BLaER1 (cell line): ENCODE data around the gene SLC7A10.
"Not testable (repeated sequence)": the region's sequence is repeated elsewhere in the genome, so short reads cannot be mapped to it uniquely, and the experiment has no call there.

Source experiments
- H3K27ac ChIP-seq: shearing (Covaris generic); formaldehyde crosslinking; 2 replicates; pipeline ENCODE4 v1.8.1; 2022
- H3K27me3 ChIP-seq: shearing (Covaris generic); formaldehyde crosslinking; 2 replicates; pipeline ENCODE4 v1.8.1; 2022
- H3K36me3 ChIP-seq: shearing (Covaris generic); formaldehyde crosslinking; 2 replicates; pipeline ENCODE4 v1.8.1; 2022
- H3K4me1 ChIP-seq: shearing (Covaris generic); formaldehyde crosslinking; 2 replicates; pipeline ENCODE4 v1.8.1; 2022
- H3K4me2 ChIP-seq: shearing (Covaris generic); formaldehyde crosslinking; 2 replicates; pipeline ENCODE4 v1.8.1; 2022
- H3K4me3 ChIP-seq: shearing (Covaris generic); formaldehyde crosslinking; 2 replicates; pipeline ENCODE4 v1.8.1; 2022
- H3K9ac ChIP-seq: shearing (Covaris generic); formaldehyde crosslinking; 2 replicates; pipeline ENCODE4 v1.8.1; 2022
- H3K9me3 ChIP-seq: shearing (Covaris generic); formaldehyde crosslinking; 2 replicates; pipeline ENCODE4 v1.8.1; 2022
- H4K20me1 ChIP-seq: shearing (Covaris generic); formaldehyde crosslinking; 2 replicates; pipeline ENCODE4 v1.8.1; 2022
- Cebpa-rat ChIP-seq: shearing (Covaris generic); IDR thresholded peaks from 2 replicates; pipeline ENCODE4 v1.8.1; 2022

SLC7A10 gene

DNA sequence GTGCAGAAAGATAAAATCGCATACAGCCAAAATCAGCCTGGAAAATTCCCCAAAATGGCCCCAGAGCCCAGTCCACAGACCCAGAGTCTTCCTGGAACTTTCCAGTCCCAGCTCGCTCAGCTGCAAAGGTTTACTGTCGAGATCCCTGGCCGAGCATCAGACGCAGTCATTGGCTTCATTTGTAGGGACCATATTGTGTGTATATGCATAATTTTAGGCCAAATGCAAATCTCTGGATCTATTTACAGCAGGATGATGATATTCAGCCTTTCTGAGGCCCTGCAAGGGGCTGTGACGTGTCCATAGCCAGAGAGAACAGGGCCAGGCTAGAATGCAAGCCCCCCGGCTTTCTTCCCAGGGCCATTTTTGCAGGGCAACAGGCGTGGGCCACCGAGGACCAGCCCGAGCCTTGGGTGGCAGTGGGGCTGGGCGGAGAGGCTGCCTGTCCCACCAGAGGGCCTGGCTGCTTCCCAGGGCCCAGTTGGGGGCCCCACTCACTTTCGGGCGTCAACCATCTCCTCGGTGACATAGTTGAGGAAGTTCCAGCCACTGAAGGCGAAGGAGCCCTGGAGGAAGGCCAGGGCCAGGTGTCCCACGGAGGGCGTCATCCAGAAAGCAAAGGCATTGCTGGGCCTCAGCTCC is 13.7 kb downstream of the SLC7A10 start:
- H3K4me3 ChIP-seq: no peak overlapping the region
- H3K36me3 ChIP-seq: peaks cover 9% of the 10 kb centered on the region
- no peaks in the 10 kb centered on the region for H3K9me3 ChIP-seq
- 0 out of 2 replicates have a peak overlapping the region, but pooled peaks have one; percentile 3 for H3K4me2 ChIP-seq
- H4K20me1 ChIP-seq: no peaks in the 10 kb centered on the region
- H3K27me3 ChIP-seq: no peaks in the 10 kb centered on the region
- peaks cover 48% of the 10 kb centered on the region for H3K4me1 ChIP-seq
- TF ChIP-seq Cebpa-rat: no peak
- H3K9ac ChIP-seq: no peak overlapping the region
- no peak overlapping the region for H3K27ac ChIP-seq

DNA sequence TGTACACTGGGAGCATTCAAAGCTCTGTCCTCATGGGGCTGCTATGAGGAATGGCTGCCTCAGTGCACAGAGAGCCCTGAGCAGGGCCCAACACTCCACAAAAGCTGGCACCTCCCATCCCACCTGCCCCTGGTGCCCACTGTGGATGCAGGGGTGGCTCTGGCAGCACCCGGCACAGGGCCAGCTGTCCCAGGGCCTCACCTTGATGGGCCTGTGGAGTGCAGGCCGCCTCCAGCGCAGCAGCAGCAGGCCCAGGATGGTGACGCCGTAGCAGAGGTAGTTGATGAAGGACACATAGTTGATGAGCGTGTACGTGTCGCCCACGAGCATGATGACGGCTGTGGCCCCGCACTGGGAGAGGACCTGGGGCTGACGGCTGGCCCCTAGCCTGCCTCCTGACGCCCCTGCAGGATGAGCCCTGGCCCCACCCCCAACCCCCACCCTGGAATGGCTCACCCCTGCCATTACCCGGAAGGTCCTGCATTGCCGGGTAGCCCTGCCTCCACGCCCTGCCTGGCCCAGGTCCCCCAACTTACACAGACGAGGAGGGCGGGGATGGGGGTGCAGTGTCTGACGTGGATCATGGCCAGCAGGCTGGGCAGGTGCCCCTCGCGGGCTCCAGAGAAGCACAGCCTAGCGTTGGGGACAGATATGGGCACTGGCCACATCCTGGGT is 15.2 kb downstream of the SLC7A10 start:
- H4K20me1 ChIP-seq: 0 out of 2 replicates have a peak, but pooled peaks cover under 1% of the 10 kb centered on the region
- H3K9ac ChIP-seq: no peak overlapping the region
- peak overlapping the region; percentile 13; the same call in 1 of the 2 replicates for H3K27ac ChIP-seq
- no peaks in the 10 kb centered on the region for H3K9me3 ChIP-seq
- H3K36me3 ChIP-seq: peaks cover 24% of the 10 kb centered on the region
- no peak overlapping the region for H3K4me2 ChIP-seq
- H3K27me3 ChIP-seq: no peaks in the 10 kb centered on the region
- peaks cover 52% of the 10 kb centered on the region for H3K4me1 ChIP-seq
- no peak for TF ChIP-seq Cebpa-rat
- no peak overlapping the region for H3K4me3 ChIP-seq

DNA sequence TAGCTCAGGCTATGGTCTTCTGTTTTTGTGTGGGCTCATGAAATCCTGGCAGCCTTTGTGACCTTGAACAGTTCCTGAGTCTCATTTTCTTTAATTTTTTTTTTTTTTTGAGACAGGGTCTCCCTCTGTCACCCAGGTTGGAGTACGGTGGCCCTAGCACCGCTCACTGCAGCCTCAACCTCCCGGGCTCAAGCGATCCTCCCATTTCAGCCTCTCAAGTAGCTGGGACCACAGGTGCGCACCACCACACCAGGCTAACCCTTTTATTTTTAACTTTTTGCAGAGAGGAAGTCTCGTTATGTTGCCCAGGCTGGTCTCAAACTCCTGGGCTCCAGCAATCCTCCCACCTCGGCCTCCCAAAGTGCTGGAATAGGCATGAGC is 15.8 kb downstream of the SLC7A10 start:
- not testable (repeated sequence) for H3K4me3 ChIP-seq, H3K9ac ChIP-seq, H4K20me1 ChIP-seq, H3K4me2 ChIP-seq, H3K9me3 ChIP-seq, H3K27me3 ChIP-seq
- H3K36me3 ChIP-seq: peaks cover 30% of the 10 kb centered on the region
- H3K4me1 ChIP-seq: peaks cover 52% of the 10 kb centered on the region
- H3K27ac ChIP-seq: peak overlapping the region; percentile 86; the same call in 1 of the 2 replicates

DNA sequence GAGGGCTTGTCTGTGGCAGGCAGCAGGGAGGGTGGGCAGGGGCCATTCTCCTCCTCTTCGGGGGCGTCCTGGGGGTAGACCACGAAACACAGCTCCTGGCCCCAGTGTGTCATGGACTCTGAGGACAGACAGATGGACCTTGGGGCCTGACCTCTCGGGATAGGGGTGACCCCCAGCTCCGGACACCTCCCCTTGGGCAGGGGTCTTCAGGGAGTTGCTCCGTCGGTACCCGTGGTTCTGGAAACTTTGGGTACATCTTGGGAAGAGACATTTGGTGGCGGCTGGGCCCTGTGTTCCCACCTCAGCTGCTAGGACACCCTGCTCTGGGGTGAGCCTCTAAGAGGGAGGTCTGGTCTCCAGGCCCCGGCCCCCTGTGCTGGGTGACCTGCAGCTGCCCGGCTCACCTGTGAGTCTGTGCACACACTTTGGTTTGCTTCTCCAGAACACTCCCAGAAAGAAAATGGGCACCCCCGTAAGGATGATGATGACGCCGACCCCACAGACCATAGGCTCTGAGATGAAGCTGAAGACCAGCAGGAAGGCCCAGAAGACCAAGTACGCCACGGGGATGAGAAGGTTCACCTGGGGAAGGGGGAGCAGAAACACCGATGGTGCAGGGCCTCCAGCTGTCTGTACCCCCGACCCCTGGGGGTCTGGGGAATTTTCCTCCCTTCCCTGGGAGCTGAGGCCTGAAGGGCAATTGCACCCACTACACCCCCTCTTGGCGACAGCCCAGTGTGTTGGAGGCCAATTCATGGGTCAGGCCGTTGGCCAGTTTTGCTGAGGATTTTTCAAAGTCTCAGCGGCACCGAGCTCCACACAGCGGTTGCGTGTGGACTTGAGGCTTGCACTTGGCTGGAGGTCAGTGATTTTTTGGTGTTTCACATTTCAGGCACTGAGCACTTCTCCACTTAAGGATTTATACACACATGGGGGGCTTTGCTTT is 16.5 kb downstream of the SLC7A10 start:
- peak overlapping the region; percentile 86 for H3K27ac ChIP-seq
- TF ChIP-seq Cebpa-rat: no peak
- H3K9ac ChIP-seq: peak overlapping the region; percentile 57
- no peaks in the 10 kb centered on the region for H3K27me3 ChIP-seq
- H3K9me3 ChIP-seq: no peaks in the 10 kb centered on the region
- H3K36me3 ChIP-seq: peaks cover 36% of the 10 kb centered on the region
- 0 out of 2 replicates have a peak, but pooled peaks cover 8% of the 10 kb centered on the region for H4K20me1 ChIP-seq
- no peak overlapping the region for H3K4me3 ChIP-seq
- H3K4me1 ChIP-seq: peaks cover 52% of the 10 kb centered on the region
- peak overlapping the region; percentile 95 for H3K4me2 ChIP-seq

DNA sequence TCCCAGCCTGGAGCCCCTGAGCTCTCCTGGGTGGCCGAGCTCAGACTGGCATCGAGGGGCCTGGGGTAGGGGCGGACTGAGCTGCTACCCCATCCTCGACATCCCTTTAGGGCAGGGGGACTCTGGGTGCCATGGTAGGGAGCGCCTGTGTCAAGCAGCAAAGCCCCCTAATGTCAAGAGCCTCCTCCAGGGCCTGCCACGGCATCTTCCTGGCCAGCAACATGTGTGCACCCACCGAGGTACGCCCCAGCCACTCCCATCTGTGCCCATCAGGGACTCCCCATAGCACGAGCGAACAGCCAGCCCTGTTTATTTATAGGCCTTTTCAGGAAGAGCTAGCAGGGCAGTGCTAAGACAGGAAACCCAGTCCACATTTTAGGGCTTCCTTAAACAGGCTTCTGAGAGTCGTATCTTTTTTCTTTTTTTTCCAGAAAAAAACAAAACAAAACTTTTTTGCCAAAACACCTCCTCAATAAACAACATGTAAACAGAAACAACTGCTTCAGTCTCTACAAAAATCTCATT is 17.2 kb downstream of the SLC7A10 start:
- Histone ChIP-seq H3K27me3 (no peaks in the 10 kb centered on the region), H3K9me3 (no peaks in the 10 kb centered on the region), H3K9ac (peak overlapping the region; percentile 57), H3K4me2 (peak overlapping the region; percentile 95), H3K4me3 (peak overlapping the region; percentile 38), H4K20me1 (0 out of 2 replicates have a peak, but pooled peaks cover 14% of the 10 kb centered on the region), H3K4me1 (peaks cover 52% of the 10 kb centered on the region), H3K36me3 (peaks cover 44% of the 10 kb centered on the region), H3K27ac (peak overlapping the region; percentile 86)
- TF ChIP-seq Cebpa-rat: no peak

DNA sequence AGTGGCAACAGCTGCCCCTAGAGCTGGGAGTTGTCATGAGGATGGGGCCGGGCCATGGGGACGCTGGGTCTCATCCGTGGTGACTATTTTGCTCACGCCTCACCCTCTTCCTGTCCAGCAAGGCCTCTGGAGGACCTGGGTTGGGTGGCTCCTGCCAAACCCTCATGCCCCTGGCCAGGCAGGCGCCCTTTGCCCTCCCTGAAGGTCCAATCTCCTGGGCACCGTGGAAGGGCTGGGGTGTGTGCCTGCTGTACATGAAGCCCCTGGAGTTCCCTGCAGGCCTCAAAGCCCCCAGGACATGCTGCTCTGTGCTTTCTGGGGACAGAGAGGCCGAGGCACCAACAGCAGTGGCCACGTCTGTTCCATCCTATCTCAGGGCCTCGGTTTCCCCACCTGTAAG is 17.7 kb downstream of the SLC7A10 start:
- 0 out of 2 replicates have a peak, but pooled peaks cover 19% of the 10 kb centered on the region for H4K20me1 ChIP-seq
- peak overlapping the region; percentile 57 for H3K9ac ChIP-seq
- H3K4me1 ChIP-seq: peaks cover 52% of the 10 kb centered on the region
- peak overlapping the region; percentile 86 for H3K27ac ChIP-seq
- no peaks in the 10 kb centered on the region for H3K27me3 ChIP-seq
- H3K9me3 ChIP-seq: no peaks in the 10 kb centered on the region
- H3K4me3 ChIP-seq: peak overlapping the region; percentile 38
- H3K36me3 ChIP-seq: peaks cover 49% of the 10 kb centered on the region
- peak overlapping the region; percentile 95 for H3K4me2 ChIP-seq
- no peak for TF ChIP-seq Cebpa-rat

DNA sequence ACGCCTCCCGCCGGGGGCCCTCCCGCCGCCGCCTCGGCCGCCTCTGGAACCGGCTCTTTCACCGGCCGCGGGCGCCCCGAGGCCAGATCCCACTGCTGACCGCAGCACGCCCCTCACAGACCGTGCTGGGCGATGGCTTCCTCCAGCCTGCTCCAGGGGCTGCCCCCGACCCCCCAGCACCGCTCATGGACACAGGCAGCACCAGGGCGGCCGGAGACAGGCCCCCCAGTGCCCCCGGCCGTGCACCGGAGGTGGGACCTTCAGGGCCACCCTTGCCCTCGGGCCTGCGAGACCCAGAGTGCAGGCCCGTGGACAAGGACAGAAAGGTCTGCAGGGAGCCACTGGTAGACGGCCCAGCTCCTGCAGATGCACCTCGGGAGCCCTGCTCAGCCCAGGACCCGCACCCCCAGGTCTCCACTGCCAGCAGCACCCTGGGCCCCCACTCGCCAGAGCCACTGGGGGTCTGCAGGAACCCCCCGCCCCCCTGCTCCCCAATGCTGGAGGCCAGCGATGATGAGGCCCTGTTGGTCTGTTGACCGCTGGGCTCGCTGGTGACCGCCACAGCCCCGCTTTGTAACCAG is 18.5 kb downstream of the SLC7A10 start:
- Histone ChIP-seq H3K4me3 (no peak overlapping the region), H4K20me1 (peaks cover 27% of the 10 kb centered on the region), H3K9ac (no peak overlapping the region), H3K4me1 (peaks cover 50% of the 10 kb centered on the region), H3K27ac (peak overlapping the region; percentile 86), H3K27me3 (no peaks in the 10 kb centered on the region), H3K36me3 (peaks cover 57% of the 10 kb centered on the region), H3K9me3 (no peaks in the 10 kb centered on the region), H3K4me2 (peak overlapping the region; percentile 95)
- TF ChIP-seq Cebpa-rat: no peak

DNA sequence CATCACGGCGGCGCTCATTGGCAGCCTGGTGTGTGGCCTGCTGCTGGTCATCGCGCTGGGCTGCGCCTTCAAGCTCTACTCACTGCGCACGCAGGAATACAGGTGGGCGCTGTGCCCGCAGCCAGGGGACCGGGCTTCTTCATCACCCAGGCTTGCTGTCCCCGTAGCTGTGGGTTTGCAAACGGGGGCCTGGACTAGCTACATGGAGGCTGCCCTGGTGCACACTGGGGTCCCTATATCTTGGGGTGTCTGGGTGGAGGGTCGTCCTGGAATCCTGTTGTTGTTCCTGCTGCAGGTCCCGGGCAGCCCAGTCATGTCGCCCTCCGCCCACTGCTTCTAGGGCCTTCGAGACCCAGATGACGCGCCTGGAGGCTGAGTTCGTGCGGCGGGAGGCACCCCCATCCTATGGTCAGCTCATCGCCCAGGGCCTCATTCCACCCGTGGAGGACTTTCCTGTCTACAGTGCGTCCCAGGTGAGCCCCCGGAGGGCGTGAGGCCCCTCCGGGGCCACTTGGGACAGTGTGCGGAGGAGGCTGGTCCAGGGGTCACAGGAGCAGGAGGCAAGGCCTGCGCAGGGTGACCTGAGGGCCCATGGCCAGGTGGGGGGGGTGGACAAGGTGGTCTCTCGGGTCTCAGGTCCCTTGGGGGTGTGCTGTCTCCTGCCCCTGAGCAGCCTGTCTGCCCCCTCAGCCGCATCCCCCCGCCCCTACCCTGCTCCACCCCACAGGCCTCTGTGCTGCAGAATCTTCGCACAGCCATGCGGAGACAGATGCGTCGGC is 19.2 kb downstream of the SLC7A10 start:
- Histone ChIP-seq H4K20me1 (peaks cover 34% of the 10 kb centered on the region), H3K4me1 (peaks cover 44% of the 10 kb centered on the region), H3K27me3 (no peaks in the 10 kb centered on the region), H3K4me3 (no peak overlapping the region), H3K4me2 (peak overlapping the region; percentile 95), H3K9me3 (no peaks in the 10 kb centered on the region), H3K27ac (0 out of 2 replicates have a peak overlapping the region, but pooled peaks have one; percentile 86), H3K36me3 (peaks cover 63% of the 10 kb centered on the region), H3K9ac (no peak overlapping the region)
- TF ChIP-seq Cebpa-rat: no peak
